HUES64 (cell line): ENCODE data around the gene FRMD3.

Source experiments
- H3K27ac ChIP-seq: 2 replicates; pipeline ENCODE4 v1.7.0; 2013; ENCODE audit warnings: low read depth, low read length, inconsistent platforms
- H3K27me3 ChIP-seq: 2 replicates; pipeline ENCODE4 v1.6.1; 2013; ENCODE audit warnings: mild to moderate bottlenecking, low read length; ENCODE audit not compliant: insufficient read depth
- H3K36me3 ChIP-seq: 2 replicates; pipeline ENCODE4 v1.6.1; 2013; ENCODE audit warnings: mild to moderate bottlenecking, low read length; ENCODE audit not compliant: insufficient read depth
- H3K4me1 ChIP-seq: 2 replicates; pipeline ENCODE4 v1.6.1; 2013; ENCODE audit warnings: mild to moderate bottlenecking, low read length, moderate library complexity; ENCODE audit not compliant: insufficient read depth
- H3K4me3 ChIP-seq: 2 replicates; pipeline ENCODE4 v1.5.1; 2013; ENCODE audit warnings: mild to moderate bottlenecking, low read length, moderate library complexity
- H3K9ac ChIP-seq: 2 replicates; pipeline ENCODE4 v1.6.1; 2013; ENCODE audit warnings: mild to moderate bottlenecking, low read depth, low read length
- H3K9me3 ChIP-seq: 2 replicates; pipeline ENCODE4 v1.6.1; 2013; ENCODE audit warnings: low read depth, low read length; ENCODE audit not compliant: insufficient read depth
- WGBS: fragments of 150-250, 120-280 bp; methylation state at CpG from one replicate; pipeline ENCODE4 v1.1.7; 2013; ENCODE audit warnings: missing lambda C conversion rate; 5-methylcytosine and 5-hydroxymethylcytosine counted together

The FRMD3 gene

DNA sequence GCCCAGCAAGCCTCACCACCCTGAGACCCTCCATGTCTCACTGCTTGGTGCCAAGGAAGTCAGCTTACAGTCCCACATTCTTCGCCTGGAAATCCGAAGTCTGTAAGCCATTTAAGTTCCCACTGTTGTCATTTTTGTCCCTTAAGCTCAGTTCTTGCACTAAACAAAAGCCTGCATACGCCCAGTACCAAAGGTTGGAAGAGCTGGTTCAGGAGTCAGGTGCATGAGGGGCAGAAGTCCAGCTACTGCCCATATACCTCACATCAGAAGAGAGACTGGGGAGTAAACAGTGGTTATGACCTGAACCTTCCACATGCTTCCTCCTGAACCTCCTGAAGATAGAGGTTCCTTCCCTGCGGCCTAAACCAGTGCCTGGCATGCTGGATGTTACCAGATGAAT is 146.0 kb downstream of the FRMD3 start:
- Histone ChIP-seq H3K9me3 (no peaks in the 10 kb centered on the region), H3K27me3 (no peaks in the 10 kb centered on the region), H3K36me3 (no peaks in the 10 kb centered on the region), H3K4me3 (no peak overlapping the region), H3K27ac (no peak overlapping the region), H3K4me1 (no peaks in the 10 kb centered on the region), H3K9ac (no peak overlapping the region)
- WGBS: 93% methylated on average over 4 of the region's 4 CpGs

GRCh38 chr9:83388346-83388745 is 149.9 kb downstream of the FRMD3 start:
- no peak overlapping the region for H3K9ac ChIP-seq
- H3K27me3 ChIP-seq: no peaks in the 10 kb centered on the region
- H3K27ac ChIP-seq: no peak overlapping the region
- no peaks in the 10 kb centered on the region for H3K4me1 ChIP-seq
- H3K36me3 ChIP-seq: no peaks in the 10 kb centered on the region
- 100% methylated on average over 1 of the region's 1 CpG for WGBS
- H3K9me3 ChIP-seq: no peaks in the 10 kb centered on the region
- H3K4me3 ChIP-seq: no peak overlapping the region

DNA sequence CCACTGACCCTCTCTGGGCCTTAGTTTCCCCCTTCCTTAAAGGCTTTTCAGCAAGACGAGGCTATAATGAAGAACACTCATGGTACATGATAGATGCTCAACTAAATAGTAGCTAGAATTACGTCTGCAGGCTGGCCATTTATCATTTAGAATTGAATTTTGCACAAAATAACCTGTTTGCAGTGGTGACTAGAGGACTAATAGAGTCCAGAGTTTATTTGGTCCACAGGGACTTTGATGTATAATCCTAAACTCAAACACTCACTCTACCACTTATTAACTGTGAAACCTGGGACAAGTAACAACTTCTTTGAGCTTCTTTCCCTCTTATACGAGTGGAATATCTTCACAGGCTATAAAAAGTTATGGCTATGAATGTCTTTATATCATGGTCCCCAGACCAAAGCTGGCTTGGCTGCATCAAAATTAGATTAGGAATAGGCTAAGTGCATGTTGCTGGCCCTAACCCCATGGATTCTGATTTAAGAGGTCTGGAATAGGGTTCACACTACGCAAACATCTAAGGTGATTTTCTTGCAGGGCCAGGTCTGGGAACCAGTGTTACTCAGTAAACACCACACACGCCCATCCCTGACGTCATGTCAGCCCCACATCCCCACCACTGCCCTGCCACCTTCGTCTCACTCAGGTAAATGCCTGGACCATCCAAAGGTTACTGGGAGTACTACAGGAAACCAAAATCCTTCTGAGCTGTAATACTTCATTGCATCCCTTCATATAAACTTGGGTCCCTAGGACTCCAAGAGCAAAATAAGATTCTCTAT is 150.6 kb downstream of the FRMD3 start:
- H3K4me3 ChIP-seq: no peak overlapping the region
- no peaks in the 10 kb centered on the region for H3K4me1 ChIP-seq
- H3K27ac ChIP-seq: no peak overlapping the region
- WGBS: 91% methylated on average over 7 of the region's 7 CpGs
- H3K9ac ChIP-seq: no peak overlapping the region
- H3K9me3 ChIP-seq: no peaks in the 10 kb centered on the region
- H3K27me3 ChIP-seq: no peaks in the 10 kb centered on the region
- no peaks in the 10 kb centered on the region for H3K36me3 ChIP-seq

DNA sequence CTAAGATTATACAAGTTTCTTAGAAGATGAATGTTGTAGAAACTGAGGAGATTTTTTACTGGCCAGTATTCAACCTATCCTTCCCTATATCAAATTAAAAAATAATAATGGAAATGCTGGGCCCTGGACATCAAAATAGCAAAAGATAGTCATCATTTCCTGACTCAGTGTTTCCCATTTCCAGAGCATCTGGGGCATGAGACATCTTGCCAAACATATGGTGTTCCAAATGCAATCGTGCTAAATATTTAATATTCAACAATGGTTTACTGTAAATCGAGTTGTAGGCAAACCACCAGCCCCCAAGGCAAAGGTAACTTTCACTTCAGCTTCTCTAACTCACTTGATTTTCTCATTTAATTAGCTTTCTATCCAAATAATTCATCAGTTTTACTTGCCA is 152.9 kb downstream of the FRMD3 start:
- WGBS: 91% methylated on average over 2 of the region's 2 CpGs

GRCh38 chr9:83384214-83384613 is 154.0 kb downstream of the FRMD3 start:
- no peaks in the 10 kb centered on the region for H3K9me3 ChIP-seq
- H3K4me3 ChIP-seq: no peak overlapping the region
- no peaks in the 10 kb centered on the region for H3K36me3 ChIP-seq
- no peak overlapping the region for H3K9ac ChIP-seq
- WGBS: 88% methylated on average over 3 of the region's 3 CpGs
- H3K27me3 ChIP-seq: no peaks in the 10 kb centered on the region
- no peaks in the 10 kb centered on the region for H3K4me1 ChIP-seq
- no peak overlapping the region for H3K27ac ChIP-seq

More for the DNA sequence above, 152.9 kb downstream of the FRMD3 start:
- H3K4me3 ChIP-seq: no peak overlapping the region
- H3K9ac ChIP-seq: no peak overlapping the region
- no peak overlapping the region for H3K27ac ChIP-seq
- H3K4me1 ChIP-seq: no peaks in the 10 kb centered on the region
- no peaks in the 10 kb centered on the region for H3K9me3 ChIP-seq
- H3K36me3 ChIP-seq: no peaks in the 10 kb centered on the region
- H3K27me3 ChIP-seq: no peaks in the 10 kb centered on the region

DNA sequence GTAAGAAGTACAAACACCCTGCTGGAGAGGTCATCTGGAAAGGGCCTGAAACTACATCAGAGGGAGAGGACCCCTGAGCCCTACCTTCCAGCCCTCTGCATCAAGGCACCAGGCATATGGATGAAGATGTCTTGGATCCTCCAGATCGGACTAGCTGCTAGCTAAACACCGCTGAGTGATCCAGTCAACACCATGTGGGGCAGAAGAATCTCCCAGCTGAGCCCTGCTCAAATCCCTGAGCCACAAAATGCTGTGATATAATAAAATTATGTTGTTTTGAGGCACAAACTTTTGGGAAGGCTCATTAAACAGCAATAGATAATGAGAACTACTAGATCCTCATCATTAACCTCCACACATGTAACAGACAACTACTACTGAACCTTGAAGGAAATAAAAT is 155.2 kb downstream of the FRMD3 start:
- Histone ChIP-seq H3K4me3 (no peak overlapping the region), H3K4me1 (no peaks in the 10 kb centered on the region), H3K9ac (no peak overlapping the region), H3K9me3 (no peaks in the 10 kb centered on the region), H3K36me3 (no peaks in the 10 kb centered on the region), H3K27me3 (no peaks in the 10 kb centered on the region), H3K27ac (no peak overlapping the region)
- 88% methylated on average over 2 of the region's 2 CpGs for WGBS

DNA sequence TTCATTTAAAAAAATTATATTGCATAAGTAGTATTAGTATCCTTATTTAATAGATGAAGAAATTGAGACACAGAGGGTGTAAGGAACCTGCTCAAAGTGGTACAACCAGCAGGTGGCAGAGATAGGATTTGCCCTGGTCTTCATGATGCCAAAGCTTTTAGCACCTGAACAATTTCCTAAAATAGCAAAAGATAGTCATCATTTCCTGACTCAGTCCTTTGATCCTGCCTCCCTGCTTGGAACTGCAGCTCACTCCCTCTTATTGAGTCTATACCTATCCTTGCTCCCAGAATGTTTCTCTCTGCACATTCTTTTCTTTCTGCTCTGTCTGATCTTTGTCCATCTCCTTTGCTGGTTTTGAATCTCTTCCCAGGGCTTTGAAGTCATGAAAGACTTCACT is 155.8 kb downstream of the FRMD3 start:
- Histone ChIP-seq H3K27ac (no peak overlapping the region), H3K27me3 (no peaks in the 10 kb centered on the region), H3K9me3 (no peaks in the 10 kb centered on the region), H3K9ac (no peak overlapping the region), H3K4me3 (no peak overlapping the region), H3K4me1 (no peaks in the 10 kb centered on the region), H3K36me3 (no peaks in the 10 kb centered on the region)

DNA sequence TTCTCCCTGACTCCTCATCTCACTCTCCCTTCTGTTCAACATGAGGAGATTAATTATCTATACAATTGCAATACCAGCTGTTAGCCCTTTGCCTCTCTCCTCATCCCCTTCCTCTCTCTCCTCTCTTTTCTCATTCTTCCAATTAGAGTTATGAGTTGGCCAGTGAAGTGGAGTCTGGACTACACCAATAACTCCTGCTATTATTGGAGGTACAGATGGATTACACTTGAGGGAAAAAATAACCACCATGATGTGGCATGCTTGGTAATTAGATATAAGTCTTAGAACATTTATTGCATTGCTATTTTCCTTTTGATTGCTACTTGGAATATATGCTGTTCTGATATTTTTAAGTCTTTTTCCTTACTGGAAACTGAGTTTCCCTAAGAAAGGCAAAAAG is 159.2 kb downstream of the FRMD3 start:
- no peak overlapping the region for H3K27ac ChIP-seq
- H3K4me3 ChIP-seq: no peak overlapping the region
- no peaks in the 10 kb centered on the region for H3K9me3 ChIP-seq
- no peak overlapping the region for H3K9ac ChIP-seq
- H3K4me1 ChIP-seq: no peaks in the 10 kb centered on the region
- H3K27me3 ChIP-seq: no peaks in the 10 kb centered on the region
- H3K36me3 ChIP-seq: no peaks in the 10 kb centered on the region

- H3K27me3 ChIP-seq: no peaks in the 10 kb centered on the region
Measured at GRCh38 chr9:83372957-83373356, 165.2 kb downstream of the FRMD3 start.

DNA sequence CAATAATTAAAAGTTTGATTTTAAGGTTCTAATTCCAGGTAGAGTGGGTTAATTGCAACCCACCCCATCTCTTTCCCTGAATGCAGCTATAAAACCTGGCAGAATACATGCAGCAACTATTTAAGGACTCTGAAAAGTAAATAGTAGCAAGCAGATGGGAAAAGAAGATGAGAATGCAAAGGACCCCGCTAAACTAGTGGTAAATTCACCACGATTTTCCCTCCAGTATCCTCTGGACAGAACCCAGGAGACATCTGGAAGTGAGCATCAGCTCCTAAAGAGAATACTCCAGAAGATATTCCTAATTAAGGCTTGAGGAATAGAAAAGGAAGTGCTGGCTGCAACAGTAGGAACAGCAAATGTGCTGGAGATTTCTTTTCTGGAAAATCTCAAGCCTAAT is 170.9 kb downstream of the FRMD3 start:
- no peaks in the 10 kb centered on the region for H3K27me3 ChIP-seq
- H3K4me3 ChIP-seq: no peak overlapping the region
- no peaks in the 10 kb centered on the region for H3K4me1 ChIP-seq
- 96% methylated on average over 2 of the region's 2 CpGs for WGBS
- no peaks in the 10 kb centered on the region for H3K36me3 ChIP-seq
- no peak overlapping the region for H3K9ac ChIP-seq
- no peak overlapping the region for H3K27ac ChIP-seq
- H3K9me3 ChIP-seq: no peaks in the 10 kb centered on the region

More at GRCh38 chr9:83372957-83373356, 165.2 kb downstream of the FRMD3 start:
- H3K4me1 ChIP-seq: no peaks in the 10 kb centered on the region
- H3K4me3 ChIP-seq: no peak overlapping the region
- WGBS: 89% methylated on average over 5 of the region's 5 CpGs
- H3K27ac ChIP-seq: no peak overlapping the region
- H3K36me3 ChIP-seq: no peaks in the 10 kb centered on the region
- H3K9ac ChIP-seq: no peak overlapping the region
- H3K9me3 ChIP-seq: no peaks in the 10 kb centered on the region

DNA sequence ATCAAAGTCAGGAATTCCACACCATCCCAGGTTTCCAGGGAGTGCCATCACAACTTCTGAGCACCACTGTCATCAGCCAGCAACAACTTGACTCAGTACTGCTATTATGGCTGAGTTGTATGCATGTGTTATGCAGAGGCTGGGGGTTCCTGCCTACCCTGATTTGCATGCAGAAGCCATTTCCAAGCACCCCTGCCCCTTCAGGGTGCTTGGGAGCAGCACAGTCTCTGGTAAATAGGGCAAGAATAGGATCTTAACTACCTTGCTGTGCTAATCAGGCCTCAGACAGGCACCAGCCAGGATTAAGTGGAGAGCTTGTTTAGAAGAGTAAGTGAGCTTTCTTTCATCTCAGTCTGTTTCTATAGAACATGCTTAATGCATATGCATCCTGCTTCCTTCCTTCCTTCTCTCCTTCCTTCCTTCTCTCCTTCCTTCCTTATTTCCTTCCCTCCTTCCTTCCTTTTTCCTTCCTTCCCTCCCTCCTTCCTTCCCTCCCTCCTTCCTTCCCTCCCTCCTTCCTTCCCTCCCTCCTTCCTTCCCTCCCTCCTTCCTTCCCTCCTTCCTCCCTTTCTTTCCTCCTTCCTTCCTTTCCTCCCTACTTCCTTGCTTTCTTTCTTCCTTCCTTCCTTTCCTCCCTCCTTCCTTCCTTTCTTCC is 175.7 kb downstream of the FRMD3 start:
- Histone ChIP-seq H3K9ac (no peak overlapping the region), H3K27me3 (no peaks in the 10 kb centered on the region), H3K36me3 (no peaks in the 10 kb centered on the region), H3K27ac (no peak overlapping the region), H3K4me1 (no peaks in the 10 kb centered on the region), H3K9me3 (no peaks in the 10 kb centered on the region), H3K4me3 (no peak overlapping the region)
